AG10803 (cell line): ENCODE measurements around the gene EXO1.
A peak's percentile ranks its signal among the peaks of the same experiment; 100 is the strongest.

Experiments used
- DNase-seq: peaks from one replicate; pipeline ENCODE4 v3.0.0; 2010; ENCODE audit warnings: low read depth
- H3K4me3 ChIP-seq: 2 replicates; pipeline ENCODE4 v1.5.1; 2011; ENCODE audit warnings: mild to moderate bottlenecking, low read length, control low read depth
- CTCF ChIP-seq: conservative IDR thresholded peaks from 2 replicates; pipeline ENCODE4 v1.5.1; 2011; ENCODE audit warnings: mild to moderate bottlenecking, low read length, control low read depth, inconsistent platforms

The EXO1 gene

DNA sequence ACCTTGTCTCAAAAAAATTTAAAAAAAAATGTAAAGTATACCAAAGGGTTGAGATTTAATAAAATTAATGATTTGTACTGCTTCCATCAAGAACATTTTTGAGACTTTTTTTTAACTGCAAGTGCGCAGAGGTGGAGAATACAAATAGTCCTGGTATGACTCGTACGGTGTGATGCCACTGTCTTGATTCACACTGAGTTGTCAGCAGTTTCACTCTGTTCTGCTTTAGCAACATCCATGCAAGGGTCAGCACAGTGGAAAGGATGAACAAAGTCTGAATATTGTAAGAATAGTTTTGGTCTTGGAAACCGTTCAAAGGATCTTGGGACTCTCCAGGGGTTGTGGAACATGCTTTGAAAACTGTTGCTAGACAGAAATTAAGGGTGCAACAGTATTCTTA is 40.2 kb downstream of the EXO1 start:
- peak; percentile 19 for DNase-seq
- TF ChIP-seq CTCF, result no peak
- H3K4me3 ChIP-seq, result no peak overlapping the region

DNA sequence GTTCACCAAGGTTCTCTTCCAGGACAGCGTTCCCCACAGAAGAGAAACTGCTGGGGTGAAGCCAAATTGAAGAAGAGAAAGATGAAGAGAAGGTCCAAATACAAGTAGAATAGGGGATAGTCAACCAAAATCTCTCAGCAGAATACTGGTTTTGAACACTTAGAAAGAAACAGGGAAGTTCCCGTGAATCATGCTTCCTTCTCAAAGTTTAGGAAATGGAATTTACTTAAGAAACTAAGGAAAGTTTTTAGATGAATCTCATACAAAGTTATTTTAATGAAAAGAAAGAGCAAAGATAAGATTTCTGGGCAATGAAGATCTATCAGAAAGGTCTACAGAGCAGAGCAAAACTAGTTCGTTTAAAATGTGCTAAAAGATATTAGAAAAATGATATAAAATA is 43.3 kb downstream of the EXO1 start:
- no peak for TF ChIP-seq CTCF
- DNase-seq, result no peak
- no peak overlapping the region for H3K4me3 ChIP-seq

DNA sequence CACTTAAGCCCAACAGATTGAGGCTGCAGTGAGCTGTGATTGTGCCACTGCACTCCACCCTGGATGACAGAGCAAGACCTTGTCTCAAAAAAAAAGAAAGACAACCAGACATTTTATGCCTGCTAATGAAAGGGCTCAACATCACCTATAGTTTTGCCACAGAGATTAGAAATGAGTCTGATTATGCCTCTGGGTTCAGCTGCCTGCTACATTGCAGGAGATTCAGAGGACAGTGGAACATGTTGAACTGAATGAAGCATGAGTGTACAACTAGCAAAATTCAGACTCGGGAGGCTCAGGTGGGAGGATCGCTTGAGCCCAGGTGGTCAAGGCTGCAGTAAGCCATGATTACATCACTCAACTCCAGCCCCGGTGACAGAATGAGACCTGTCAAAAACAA is 46.0 kb downstream of the EXO1 start:
- no peak for TF ChIP-seq CTCF
- no peak overlapping the region for H3K4me3 ChIP-seq
- DNase-seq, result no peak

GRCh38 chr1:241895013-241895412 is 47.0 kb downstream of the EXO1 start:
- DNase-seq, result no peak
- H3K4me3 ChIP-seq, result no peak overlapping the region
- no peak for TF ChIP-seq CTCF

DNA sequence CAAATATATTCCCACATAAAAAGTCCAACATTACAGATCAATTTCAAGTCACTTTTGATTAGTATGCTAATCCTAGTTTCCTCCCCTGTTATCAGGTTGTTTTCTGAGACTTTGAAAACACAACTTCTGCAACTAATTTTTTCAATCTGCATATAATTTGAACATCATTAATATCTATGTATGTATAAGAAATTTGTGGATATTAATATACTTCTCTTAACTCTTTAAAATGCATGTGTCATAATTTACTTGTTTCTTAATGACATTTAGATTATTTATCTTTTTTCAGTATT is 48.6 kb downstream of the EXO1 start:
- DNase-seq, result no peak
- no peak overlapping the region for H3K4me3 ChIP-seq
- no peak for TF ChIP-seq CTCF

DNA sequence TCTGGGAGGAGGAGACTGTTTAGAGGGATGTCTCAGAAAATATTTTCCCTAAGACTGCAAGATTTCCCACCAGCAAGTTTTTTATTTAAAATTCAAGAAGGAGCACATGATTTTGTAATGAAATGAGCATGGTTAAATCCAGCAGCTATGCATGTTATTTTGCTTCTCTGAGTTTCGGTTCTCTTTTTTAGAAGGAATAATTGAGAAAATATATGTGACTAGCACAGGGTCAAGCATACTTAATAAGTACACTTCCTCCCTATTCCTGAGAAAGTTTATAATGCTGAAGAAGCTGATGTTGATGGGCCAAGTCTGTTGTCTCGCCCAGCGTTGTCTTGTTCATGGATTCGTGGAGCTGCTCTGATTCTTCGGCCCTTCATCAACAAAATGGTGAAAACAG is 51.2 kb downstream of the EXO1 start:
- no peak for TF ChIP-seq CTCF
- H3K4me3 ChIP-seq, result no peak overlapping the region
- DNase-seq, result no peak

DNA sequence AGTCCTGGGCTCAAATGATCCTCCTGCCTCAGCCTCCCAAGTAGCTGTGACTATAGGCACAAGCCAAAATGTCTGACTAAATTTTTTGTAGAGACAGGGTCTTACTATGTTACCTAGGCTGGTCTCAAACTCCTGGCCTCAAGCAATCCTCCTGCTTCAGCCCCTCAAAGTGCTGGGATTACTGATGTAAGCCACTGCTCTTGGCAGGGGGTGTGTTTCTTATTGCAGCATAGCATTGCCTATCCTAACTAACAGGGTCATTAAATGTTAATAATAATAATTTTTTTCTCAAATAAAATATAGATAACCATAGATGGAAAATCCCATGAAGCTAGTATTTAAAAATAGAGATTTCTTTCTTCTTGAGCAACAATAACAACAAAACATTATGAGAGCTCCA is 52.4 kb downstream of the EXO1 start:
- TF ChIP-seq CTCF, result no peak
- DNase-seq, result no peak
- no peak overlapping the region for H3K4me3 ChIP-seq
